ENCODE results near the gene ATG9A.
"Not testable (repeated sequence)": the region's sequence is repeated elsewhere in the genome, so short reads cannot be mapped to it uniquely, and the experiment has no call there.

The ATG9A gene

DNA sequence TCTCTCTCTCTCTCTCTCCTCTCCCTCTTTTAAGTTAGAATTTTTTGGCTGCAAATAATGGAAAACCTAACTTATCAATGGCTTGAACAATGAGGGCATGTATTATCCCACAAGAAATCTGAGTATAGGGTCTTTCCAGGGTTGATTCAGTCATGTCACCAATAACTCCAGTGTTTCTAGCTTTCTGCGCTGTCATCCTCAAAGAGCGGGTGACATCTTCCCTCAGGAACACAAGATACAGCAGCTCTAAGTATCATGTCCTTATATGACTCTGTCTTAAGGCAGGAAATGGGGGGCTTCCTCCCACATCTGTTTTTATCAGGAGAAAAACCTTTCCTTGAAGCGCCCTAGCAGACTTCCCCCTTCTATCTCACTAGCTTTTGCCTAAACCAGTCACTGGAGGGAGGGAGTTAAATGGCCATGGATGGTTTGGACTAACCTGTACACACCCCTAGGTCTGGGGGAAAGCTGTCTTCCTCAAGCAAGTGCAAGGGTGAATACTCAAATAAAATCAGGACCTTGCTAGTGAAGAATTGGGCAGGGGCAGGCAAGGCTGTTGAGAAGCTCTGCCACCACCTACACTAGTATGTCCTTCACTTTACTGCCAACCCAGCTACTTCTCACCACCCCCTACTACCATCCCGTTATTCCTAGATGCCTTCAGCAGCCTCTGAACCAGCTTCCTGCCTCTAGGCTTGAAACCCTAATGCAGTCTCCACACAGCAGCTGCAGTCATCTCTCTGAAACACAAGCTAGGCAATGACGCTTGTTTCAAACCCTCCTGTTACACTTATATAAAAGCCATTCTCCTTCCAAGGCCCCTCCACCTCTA, 31.8 kb upstream of the ATG9A start:
- TF ChIP-seq CTCF (IDR thresholded peaks at IDR 0.05; ENCODE audit: extremely low read depth, missing control alignments): no peak
- no peak for DNase-seq (ENCODE audit: low spot score)

GRCh38 chr2:219258942-219259341, 29.5 kb upstream of the ATG9A start:
- DNase-seq (ENCODE audit: low spot score): not testable (repeated sequence)

DNA sequence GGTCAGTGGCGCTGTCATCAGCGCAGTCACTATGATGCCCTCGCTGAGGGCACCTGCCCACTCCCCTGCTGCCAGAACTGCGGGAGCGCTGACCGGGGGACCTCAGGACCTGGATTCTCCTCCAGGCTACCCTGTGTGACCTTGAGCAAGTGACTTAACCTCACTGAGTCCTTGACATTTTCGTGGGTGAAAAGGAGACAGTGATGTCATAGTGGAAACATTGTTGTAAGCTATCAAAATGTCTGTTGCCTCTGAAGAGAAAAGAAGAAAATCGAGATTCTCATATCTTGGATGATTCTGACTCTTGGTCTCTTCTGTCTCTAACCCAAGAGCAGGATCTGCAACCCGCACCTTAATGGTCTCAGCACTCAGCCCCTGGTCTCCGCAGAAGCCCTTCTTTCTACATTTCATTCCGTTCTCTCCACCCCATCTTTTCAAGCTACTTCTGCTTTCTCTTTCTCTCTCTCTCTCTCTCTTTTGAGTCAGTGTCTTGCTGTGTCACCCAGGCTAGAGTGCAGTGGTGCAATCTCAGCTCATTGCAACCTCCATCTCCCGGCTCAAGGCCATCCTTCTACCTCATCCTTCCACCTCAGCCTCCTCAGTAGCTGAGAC, 25.3 kb upstream of the ATG9A start:
- DNase-seq (ENCODE audit: low spot score): peak; percentile 55
- no peak for TF ChIP-seq CTCF (IDR thresholded peaks at IDR 0.05; ENCODE audit: extremely low read depth, missing control alignments)

GRCh38 chr2:219253753-219254589, 24.5 kb upstream of the ATG9A start, which contains the start of gene TUBA4A:
TSS of gene TUBA4A (minus strand) at chr2:219253918. CDS start at chr2:219253858, 60 bp downstream.
- DNase-seq (ENCODE audit: low spot score): peak; percentile 97
- TF ChIP-seq CTCF (IDR thresholded peaks at IDR 0.05; ENCODE audit: extremely low read depth, missing control alignments): no peak

DNA sequence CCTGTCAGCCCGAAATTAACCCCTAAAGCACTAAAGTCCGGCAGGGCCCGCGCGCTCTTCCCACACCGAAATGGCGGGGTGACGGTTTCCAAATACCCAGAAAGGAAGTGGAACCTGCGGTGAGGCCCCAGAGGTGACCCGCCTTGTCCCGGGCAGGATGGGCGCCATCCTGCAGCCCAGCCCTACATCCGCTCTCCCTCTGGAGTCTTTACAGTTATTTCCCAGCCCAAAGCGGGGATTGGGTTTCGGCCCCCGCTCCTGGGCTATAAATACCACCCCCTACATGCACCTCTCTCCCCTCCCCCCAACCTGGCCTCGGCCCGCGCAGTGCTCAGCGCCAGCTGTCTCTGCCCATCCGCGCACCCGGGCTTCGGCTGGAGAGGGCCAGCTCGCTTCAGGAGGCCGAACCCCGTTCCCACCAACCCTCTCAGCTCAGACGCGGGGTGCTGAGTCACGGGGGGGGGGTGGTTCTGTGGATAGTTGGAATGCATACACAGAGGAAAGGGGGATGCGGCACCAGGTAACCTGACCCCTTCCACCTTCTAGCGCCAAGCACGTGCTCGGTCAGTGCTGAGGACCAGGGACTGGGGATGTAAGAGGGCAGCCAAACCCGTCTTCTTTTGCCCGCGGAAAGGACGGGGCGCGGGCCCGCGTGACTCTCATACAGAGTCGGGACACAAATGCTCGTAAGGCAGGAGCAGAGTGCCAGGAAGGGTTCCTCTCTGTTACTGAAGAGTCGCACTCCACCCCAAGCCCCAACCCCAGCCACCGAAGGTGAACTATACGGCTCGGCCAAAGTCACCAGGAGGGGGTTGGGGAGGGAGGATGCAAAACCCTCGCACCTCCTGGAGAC, 23.7 kb upstream of the ATG9A start, which contains the start of gene TUBA4B:
Gene TUBA4B (plus strand): TSS at position 344 of the 853 bp plus-strand sequence. CDS start 165 bp downstream, at position 509.
- peak; percentile 59 for DNase-seq (ENCODE audit: low spot score)
- TF ChIP-seq CTCF (IDR thresholded peaks at IDR 0.05; ENCODE audit: extremely low read depth, missing control alignments): no peak

- DNase-seq (ENCODE audit: low spot score): no peak
- TF ChIP-seq CTCF (IDR thresholded peaks at IDR 0.05; ENCODE audit: extremely low read depth, missing control alignments): no peak
Measured at GRCh38 chr2:219252570-219252899, 23.1 kb upstream of the ATG9A start.

- no peak for TF ChIP-seq CTCF (IDR thresholded peaks at IDR 0.05; ENCODE audit: extremely low read depth, missing control alignments)
Measured at GRCh38 chr2:219252084-219252483, 22.6 kb upstream of the ATG9A start.

More at GRCh38 chr2:219252084-219252483, 22.6 kb upstream of the ATG9A start:
- no peak for DNase-seq (ENCODE audit: low spot score)
